H9 (cell line): ENCODE results near the gene MYH15. TPM values are rescaled to one million over a fixed set of nuclear protein-coding genes. Genes with fewer than 3 reads are reported as not detected.

ENCODE experiments used
- DNase-seq: peaks from one replicate; pipeline ENCODE4 v3.0.0-alpha.2; 2017
- H2AFZ ChIP-seq: one replicate; pipeline ENCODE4 v1.6.1; 2013; ENCODE audit warnings: mild to moderate bottlenecking, low read length, control low read depth, moderate library complexity
- H2AK5ac ChIP-seq: 2 replicates; pipeline ENCODE4 v1.6.1; 2013; ENCODE audit warnings: low read length, control low read depth, mixed read lengths; ENCODE audit not compliant: insufficient read length
- H2BK120ac ChIP-seq: one replicate; pipeline ENCODE4 v1.6.1; 2013; ENCODE audit warnings: low read depth, mild to moderate bottlenecking, low read length, control low read depth, inconsistent platforms; ENCODE audit not compliant: poor library complexity, severe bottlenecking
- H2BK12ac ChIP-seq: 2 replicates; pipeline ENCODE4 v1.6.1; 2013; ENCODE audit warnings: low read length, control low read depth, mixed read lengths, low read depth; ENCODE audit not compliant: insufficient read length
- H2BK15ac ChIP-seq: 2 replicates; pipeline ENCODE4 v1.6.1; 2013; ENCODE audit warnings: low read depth, low read length, control low read depth
- H2BK20ac ChIP-seq: one replicate; pipeline ENCODE4 v1.6.1; 2013; ENCODE audit warnings: low read depth, mild to moderate bottlenecking, low read length, control low read depth, inconsistent platforms; ENCODE audit not compliant: poor library complexity, severe bottlenecking
- H2BK5ac ChIP-seq: 2 replicates; pipeline ENCODE4 v1.6.1; 2013; ENCODE audit warnings: low read length, control low read depth, mixed read lengths; ENCODE audit not compliant: insufficient read length
- H3K14ac ChIP-seq: 2 replicates; pipeline ENCODE4 v1.6.1; 2013; ENCODE audit warnings: low read length, control low read depth; ENCODE audit not compliant: insufficient read depth
- H3K18ac ChIP-seq: 2 replicates; pipeline ENCODE4 v1.6.1; 2013; ENCODE audit warnings: low read depth, mild to moderate bottlenecking, mixed read lengths, low read length, control low read depth; ENCODE audit not compliant: insufficient read length
- H3K23ac ChIP-seq: 2 replicates; pipeline ENCODE4 v1.6.1; 2013; ENCODE audit warnings: low read length, control low read depth, mixed read lengths, low read depth; ENCODE audit not compliant: insufficient read length
- H3K23me2 ChIP-seq: 2 replicates; pipeline ENCODE4 v1.6.1; 2013; ENCODE audit warnings: low read depth, mild to moderate bottlenecking, mixed read lengths, low read length, control low read depth; ENCODE audit not compliant: insufficient read length, poor library complexity, severe bottlenecking
- H3K27ac ChIP-seq: 2 replicates; pipeline ENCODE4 v1.5.1; 2013; ENCODE audit warnings: low read length, control low read depth, mixed read lengths, low read depth; ENCODE audit not compliant: insufficient read length
- H3K27me3 ChIP-seq: 2 replicates; pipeline ENCODE4 v1.6.1; 2013; ENCODE audit warnings: low read length, control low read depth, inconsistent platforms; ENCODE audit not compliant: insufficient read depth
- H3K4ac ChIP-seq: 2 replicates; pipeline ENCODE4 v1.6.1; 2013; ENCODE audit warnings: low read depth, mild to moderate bottlenecking, control low read depth, inconsistent platforms, low read length, moderate library complexity
- H3K4me1 ChIP-seq: 2 replicates; pipeline ENCODE4 v1.6.1; 2013; ENCODE audit warnings: low read length, control low read depth, inconsistent platforms; ENCODE audit not compliant: insufficient read depth
- H3K4me2 ChIP-seq: 2 replicates; pipeline ENCODE4 v1.6.1; 2013; ENCODE audit warnings: low read length, control low read depth, mixed read lengths; ENCODE audit not compliant: insufficient read length, insufficient read depth
- H3K56ac ChIP-seq: 2 replicates; pipeline ENCODE4 v1.6.1; 2013; ENCODE audit warnings: low read depth, mild to moderate bottlenecking, mixed read lengths, low read length, control low read depth; ENCODE audit not compliant: insufficient read length
- H3K79me1 ChIP-seq: 2 replicates; pipeline ENCODE4 v1.6.1; 2013; ENCODE audit warnings: low read depth, mild to moderate bottlenecking, moderate library complexity, low read length, control low read depth, inconsistent platforms; ENCODE audit not compliant: insufficient read depth, poor library complexity, severe bottlenecking
- H3K79me2 ChIP-seq: 2 replicates; pipeline ENCODE4 v1.6.1; 2013; ENCODE audit warnings: low read length, control low read depth, inconsistent platforms; ENCODE audit not compliant: insufficient read depth
- H3K9ac ChIP-seq: 2 replicates; pipeline ENCODE4 v1.6.1; 2013; ENCODE audit warnings: low read length, control low read depth, mixed read lengths; ENCODE audit not compliant: insufficient read length; ENCODE audit errors: extremely low read depth
- H3K9me3 ChIP-seq: one replicate; pipeline ENCODE4 v1.6.1; 2013; ENCODE audit warnings: low read depth, low read length, inconsistent platforms; ENCODE audit not compliant: control insufficient read depth
- H3T11ph ChIP-seq: one replicate; pipeline ENCODE4 v1.6.1; 2013; ENCODE audit warnings: mild to moderate bottlenecking, low read length, control low read depth, inconsistent platforms
- H4K20me1 ChIP-seq: one replicate; pipeline ENCODE4 v1.6.1; 2013; ENCODE audit not compliant: control insufficient read depth, insufficient read length, insufficient read depth
- H4K5ac ChIP-seq: 2 replicates; pipeline ENCODE4 v1.6.1; 2013; ENCODE audit warnings: low read depth, mild to moderate bottlenecking, mixed read lengths, low read length, control low read depth; ENCODE audit not compliant: insufficient read length
- H4K8ac ChIP-seq: replicated peaks from 2 replicates; pipeline ENCODE4 v1.6.1; 2013; ENCODE audit warnings: low read length, control low read depth, mixed read lengths, low read depth; ENCODE audit not compliant: insufficient read length
- H4K91ac ChIP-seq: 2 replicates; pipeline ENCODE4 v1.6.1; 2013; ENCODE audit warnings: low read depth, mild to moderate bottlenecking, moderate library complexity, mixed read lengths, low read length, control low read depth; ENCODE audit not compliant: insufficient read length
- H3K27ac Mint-ChIP-seq, 3 experiments: 2 replicates in 2 of 3; 3 replicates in 1 of 3; pipeline ENCODE4 v1.8.0; 2020 to 2021; ENCODE audit warnings: mixed read lengths in 3 of 3, mild to moderate bottlenecking in 1 of 3, moderate library complexity in 1 of 3
- H3K27me3 Mint-ChIP-seq: 2 replicates; pipeline ENCODE4 v1.8.0; 2021; ENCODE audit warnings: low read depth, mild to moderate bottlenecking, moderate library complexity, mixed read lengths
- H3K36me3 Mint-ChIP-seq, 3 experiments: 2 replicates in 2 of 3; 3 replicates in 1 of 3; pipeline ENCODE4 v1.8.0; 2020 to 2021; ENCODE audit warnings: low read depth in 3 of 3, mixed read lengths in 3 of 3; ENCODE audit not compliant: insufficient read depth in 1 of 3
- H3K4me1 Mint-ChIP-seq, 2 experiments: 2 replicates each; pipeline ENCODE4 v1.8.0; 2020; ENCODE audit warnings: mixed read lengths in 2 of 2
- H3K4me3 Mint-ChIP-seq, 2 experiments: 2 replicates in 1 of 2; 3 replicates in 1 of 2; pipeline ENCODE4 v1.8.0; 2020 to 2021; ENCODE audit warnings: mild to moderate bottlenecking in 2 of 2, mixed read lengths in 2 of 2, moderate library complexity in 1 of 2
- H3K9me3 Mint-ChIP-seq, 2 experiments: 2 replicates in 1 of 2; 3 replicates in 1 of 2; pipeline ENCODE4 v1.8.0; 2020; ENCODE audit warnings: mild to moderate bottlenecking in 2 of 2, mixed read lengths in 2 of 2, moderate library complexity in 1 of 2
- WGBS: extraction: QIAGEN DNeasy Blood & Tissue Kit; methylation state at CpG from one replicate; pipeline ENCODE4 v1.1.7; 2013; ENCODE audit warnings: missing lambda C conversion rate, low lambda C conversion rate, mixed read lengths; ENCODE audit not compliant: insufficient read length; ENCODE audit errors: extremely low coverage; 5-methylcytosine and 5-hydroxymethylcytosine counted together
- total RNA-seq: library from RNA; stranded (reverse); gene quantifications from 2 replicates; pipeline ENCODE4 v1.2.1, GENCODE V29; 2021
- TF ChIP-seq, protein P1 (sequence below): fragments of 200-600 bp; sonication (generic); conservative IDR thresholded peaks from 3 replicates; pipeline ENCODE4 v1.8.0; 2021; ENCODE audit warnings: antibody characterized with exemption, mild to moderate bottlenecking

The MYH15 gene
- total RNA-seq, 1 experiment from 2014 or later = 0.13 TPM

DNA sequence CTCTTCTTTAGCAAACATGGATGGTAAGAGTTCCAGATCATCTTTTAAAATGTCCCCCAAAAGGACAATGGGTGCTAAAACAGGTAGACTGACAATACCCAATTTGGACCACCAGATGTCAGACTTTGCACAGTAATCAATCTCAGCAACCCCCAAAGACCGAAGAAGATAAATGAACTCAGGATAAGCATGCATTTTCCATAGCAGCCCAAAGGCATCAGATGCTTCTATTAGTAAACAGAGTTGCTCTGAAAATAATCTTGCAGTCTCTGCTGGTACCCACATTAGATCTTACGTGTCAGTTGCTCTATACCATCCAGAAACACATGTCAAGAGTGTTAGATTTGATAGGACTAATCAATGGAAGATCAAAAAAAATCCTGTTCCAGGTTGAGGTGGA lies 20.6 kb downstream of the MYH15 start:
- Histone ChIP-seq H3K9ac (no peak overlapping the region), H3K18ac (no peak overlapping the region), H2BK12ac (no peak overlapping the region), H3K4me1 (no peaks in the 10 kb centered on the region; the same call in 1 of the 2 replicates), H3K56ac (no peak overlapping the region), H3K23me2 (no peaks in the 10 kb centered on the region), H3K79me1 (no peaks in the 10 kb centered on the region), H3K79me2 (no peaks in the 10 kb centered on the region), H3K23ac (no peak overlapping the region), H2AK5ac (no peak overlapping the region), H3T11ph (no peak overlapping the region), H3K27me3 (no peaks in the 10 kb centered on the region), H3K9me3 (no peaks in the 10 kb centered on the region), H3K14ac (no peak overlapping the region), H4K5ac (no peak overlapping the region), H2BK20ac (no peak overlapping the region), H2BK120ac (no peak overlapping the region), H2BK15ac (no peak overlapping the region), H3K4ac (no peak overlapping the region), H2AFZ (no peak overlapping the region), H3K4me2 (no peak overlapping the region), H4K91ac (no peak overlapping the region), H4K20me1 (no peaks in the 10 kb centered on the region), H2BK5ac (no peak overlapping the region), H3K27ac (no peak overlapping the region), H4K8ac (no peak overlapping the region)
- DNase-seq = peak; percentile 34
- no CpG with 5 or more reads among the region's 2 CpGs for WGBS
- Mint-ChIP-seq H3K4me3 (no peak overlapping the region), H3K9me3 (no peaks in the 10 kb centered on the region; a peak in 1 of 5 replicates), H3K4me1 (peaks cover 18 to 29% of the 10 kb centered on the region in 2 experiments), H3K27ac (no peak overlapping the region), H3K36me3 (no peaks in the 10 kb centered on the region), H3K27me3 (no peaks in the 10 kb centered on the region)
- TF ChIP-seq, protein P1, sequence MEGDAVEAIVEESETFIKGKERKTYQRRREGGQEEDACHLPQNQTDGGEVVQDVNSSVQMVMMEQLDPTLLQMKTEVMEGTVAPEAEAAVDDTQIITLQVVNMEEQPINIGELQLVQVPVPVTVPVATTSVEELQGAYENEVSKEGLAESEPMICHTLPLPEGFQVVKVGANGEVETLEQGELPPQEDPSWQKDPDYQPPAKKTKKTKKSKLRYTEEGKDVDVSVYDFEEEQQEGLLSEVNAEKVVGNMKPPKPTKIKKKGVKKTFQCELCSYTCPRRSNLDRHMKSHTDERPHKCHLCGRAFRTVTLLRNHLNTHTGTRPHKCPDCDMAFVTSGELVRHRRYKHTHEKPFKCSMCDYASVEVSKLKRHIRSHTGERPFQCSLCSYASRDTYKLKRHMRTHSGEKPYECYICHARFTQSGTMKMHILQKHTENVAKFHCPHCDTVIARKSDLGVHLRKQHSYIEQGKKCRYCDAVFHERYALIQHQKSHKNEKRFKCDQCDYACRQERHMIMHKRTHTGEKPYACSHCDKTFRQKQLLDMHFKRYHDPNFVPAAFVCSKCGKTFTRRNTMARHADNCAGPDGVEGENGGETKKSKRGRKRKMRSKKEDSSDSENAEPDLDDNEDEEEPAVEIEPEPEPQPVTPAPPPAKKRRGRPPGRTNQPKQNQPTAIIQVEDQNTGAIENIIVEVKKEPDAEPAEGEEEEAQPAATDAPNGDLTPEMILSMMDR = peak; percentile 83
